Measurements from ENCODE around the gene ATG10. TPM values are rescaled to one million over a fixed set of nuclear protein-coding genes. Genes with fewer than 3 reads are reported as not detected.
"Not testable (repeated sequence)": the region's sequence is repeated elsewhere in the genome, so short reads cannot be mapped to it uniquely, and the experiment has no call there.

ATG10 gene
- total and polyA plus RNA-seq, 7 donors: 4.2 to 7.4 (median 6.0) TPM

DNA sequence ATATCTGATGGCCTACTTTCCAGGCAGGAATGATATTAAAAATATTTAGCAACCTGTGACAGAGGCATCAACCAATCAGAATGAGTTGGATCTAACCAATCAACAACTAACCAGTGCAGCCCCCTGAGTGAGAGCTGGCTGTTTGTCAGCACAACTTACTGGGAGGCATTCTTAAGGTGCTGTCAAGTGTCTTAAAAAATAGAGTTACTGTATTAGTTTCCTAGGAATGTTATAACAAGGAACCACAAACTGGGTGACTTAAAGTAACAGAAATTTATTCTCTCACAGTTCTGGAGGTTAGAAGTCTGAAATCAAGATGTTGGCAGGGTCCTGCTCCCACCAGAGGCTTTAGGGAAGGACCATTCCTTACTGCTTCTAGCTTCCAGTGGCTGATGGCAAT, 85.2 kb downstream of the ATG10 start:
- DNase-seq: no peak
- intact Hi-C loops (cut with DNase I): no loop called here

DNA sequence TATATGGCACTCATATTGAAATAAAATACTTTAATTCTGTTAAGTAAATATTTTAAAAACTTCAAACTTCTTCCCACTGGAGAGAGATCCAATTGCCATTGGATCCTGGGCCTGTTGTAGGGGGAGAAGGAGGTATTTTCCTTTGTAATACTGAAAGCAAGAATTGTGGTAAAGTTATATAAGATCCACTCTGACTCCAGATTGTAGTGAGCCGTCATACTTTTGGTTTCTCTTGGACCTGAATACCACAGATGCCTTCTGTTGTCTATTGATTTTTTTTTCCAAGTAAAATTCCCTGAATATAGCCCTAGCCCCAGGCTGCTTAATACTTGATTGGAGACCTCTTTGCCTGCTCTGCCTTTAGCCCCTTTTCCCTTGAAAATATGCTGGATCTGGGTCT, 86.9 kb downstream of the ATG10 start:
- Histone ChIP-seq H3K36me3 (ENCODE audit: insufficient read depth in 1 of 2, low read depth in 1 of 2) (no peaks in the 10 kb centered on the region), H3K4me1 (no peaks in the 10 kb centered on the region), H3K27ac (no peak overlapping the region), H3K9me3 (no peaks in the 10 kb centered on the region), H3K27me3 (ENCODE audit: insufficient read depth in 3 of 3, low read length in 2 of 3) (no peaks in the 10 kb centered on the region), H3K4me3 (no peak overlapping the region)
- ATAC-seq (no peak), DNase-seq (no peak)
- WGBS, 3 donors: 55 to 61% (median 61%) methylated on average over 1 of the region's 1 CpG
- intact Hi-C loops (cut with DNase I): no loop called here
- TF ChIP-seq CTCF (IDR thresholded peaks at IDR 0.05): no peak

More for the DNA sequence above, 85.2 kb downstream of the ATG10 start:
- ATAC-seq: no peak
- Histone ChIP-seq H3K9me3 (no peaks in the 10 kb centered on the region), H3K27ac (no peak overlapping the region), H3K4me1 (no peaks in the 10 kb centered on the region), H3K4me3 (no peak overlapping the region), H3K27me3 (ENCODE audit: insufficient read depth in 3 of 3, low read length in 2 of 3) (no peaks in the 10 kb centered on the region), H3K36me3 (ENCODE audit: insufficient read depth in 1 of 2, low read depth in 1 of 2) (no peaks in the 10 kb centered on the region)
- TF ChIP-seq CTCF (IDR thresholded peaks at IDR 0.05): no peak

- H3K27me3 ChIP-seq (ENCODE audit: insufficient read depth in 3 of 3, low read length in 2 of 3): no peaks in the 10 kb centered on the region
- no peak overlapping the region for H3K27ac ChIP-seq
- H3K4me1 ChIP-seq: no peaks in the 10 kb centered on the region
- DNase-seq (no peak), ATAC-seq (no peak)
- no peaks in the 10 kb centered on the region for H3K36me3 ChIP-seq (ENCODE audit: insufficient read depth in 1 of 2, low read depth in 1 of 2)
- no peaks in the 10 kb centered on the region for H3K9me3 ChIP-seq
- intact Hi-C loops (cut with DNase I): no loop called here
- H3K4me3 ChIP-seq: no peak overlapping the region
- TF ChIP-seq CTCF (IDR thresholded peaks at IDR 0.05): no peak
These were observed 95.0 kb downstream of the ATG10 start for GRCh38 chr5:82066791-82067190.

DNA sequence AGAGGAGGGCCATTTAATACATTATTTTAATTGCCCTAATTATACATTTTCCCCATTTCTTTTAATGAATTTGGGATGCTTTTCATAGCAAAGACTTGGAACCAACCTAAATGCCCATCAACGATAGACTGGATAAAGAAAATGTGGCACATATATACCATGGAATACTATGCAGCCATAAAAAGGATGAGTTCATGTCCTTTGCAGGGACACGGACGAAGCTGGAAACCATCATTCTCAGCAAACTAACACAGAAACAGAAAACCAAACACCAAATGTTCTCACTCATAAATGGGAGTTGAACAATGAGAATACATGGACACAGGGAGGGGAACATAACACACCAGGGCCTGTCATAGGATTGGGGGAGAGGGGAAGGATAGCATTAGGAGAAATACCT, 96.2 kb downstream of the ATG10 start:
- H3K9me3 ChIP-seq; H3K4me1 ChIP-seq; H3K4me3 ChIP-seq; intact Hi-C loops (cut with DNase I); DNase-seq; ATAC-seq; H3K36me3 ChIP-seq (ENCODE audit: insufficient read depth in 1 of 2, low read depth in 1 of 2); H3K27ac ChIP-seq; H3K27me3 ChIP-seq (ENCODE audit: insufficient read depth in 3 of 3, low read length in 2 of 3): not testable (repeated sequence)
- WGBS, 3 donors: 71 to 100% (median 97%) methylated on average over 3 of the region's 3 CpGs

- no peak for ATAC-seq
- 59 to 72% (median 64%) methylated on average over 2 of the region's 2 CpGs for WGBS, 3 donors
- intact Hi-C loops (cut with DNase I): no loop called here
- H3K27me3 ChIP-seq (ENCODE audit: insufficient read depth in 3 of 3, low read length in 2 of 3): no peaks in the 10 kb centered on the region
- no peaks in the 10 kb centered on the region for H3K4me1 ChIP-seq
- no peak for DNase-seq
- no peaks in the 10 kb centered on the region for H3K36me3 ChIP-seq (ENCODE audit: insufficient read depth in 1 of 2, low read depth in 1 of 2)
- peak overlapping the region; percentile 31 for H3K4me3 ChIP-seq
- no peak for TF ChIP-seq CTCF (IDR thresholded peaks at IDR 0.05)
- H3K9me3 ChIP-seq: no peaks in the 10 kb centered on the region
- no peak overlapping the region for H3K27ac ChIP-seq
These were observed 96.9 kb downstream of the ATG10 start for GRCh38 chr5:82068723-82069122.

Data from psoas muscle (tissue), 8 donors.